HPDE6-E6E7 (cell line): ENCODE data around the gene OR4C3.
"Not testable (repeated sequence)": the region's sequence is repeated elsewhere in the genome, so short reads cannot be mapped to it uniquely, and the experiment has no call there.

Source experiments
- DNase-seq: peaks from one replicate; pipeline ENCODE4 v3.0.0; 2011; ENCODE audit warnings: missing footprints; ENCODE audit errors: extremely low spot score

The OR4C3 gene

GRCh38 chr11:48324620-48325019 lies at the start of gene OR4C3:
OR4C3 (plus strand) TSS chr11:48324920; CDS start chr11:48325022, 102 bp downstream.
- DNase-seq: not testable (repeated sequence)

- DNase-seq: no peak
These were observed 18.8 kb upstream of the OR4C3 start, which contains the start of gene OR4S1 for GRCh38 chr11:48305923-48306322. OR4S1 (plus strand) TSS chr11:48306223; CDS start chr11:48306223, 0 bp downstream.

- DNase-seq: peak; percentile 25
These were observed 16.8 kb upstream of the OR4C3 start for GRCh38 chr11:48307760-48308386.

GRCh38 chr11:48313590-48313989 lies 11.1 kb upstream of the OR4C3 start:
- DNase-seq: not testable (repeated sequence)

- DNase-seq: not testable (repeated sequence)
These were observed 4.9 kb upstream of the OR4C3 start for GRCh38 chr11:48319813-48320212.

GRCh38 chr11:48341466-48341865 lies 16.7 kb downstream of the OR4C3 start:
- no peak for DNase-seq

- DNase-seq: not testable (repeated sequence)
These were observed 17.8 kb downstream of the OR4C3 start for GRCh38 chr11:48342505-48342904.

- not testable (repeated sequence) for DNase-seq
These were observed 21.6 kb downstream of the OR4C3 start for GRCh38 chr11:48346286-48346685.

GRCh38 chr11:48354013-48354412 lies 29.3 kb downstream of the OR4C3 start:
- DNase-seq: no peak

GRCh38 chr11:48354677-48355076 lies 30.0 kb downstream of the OR4C3 start:
- no peak for DNase-seq

GRCh38 chr11:48361289-48361688 lies 36.6 kb downstream of the OR4C3 start:
- DNase-seq: not testable (repeated sequence)

- no peak for DNase-seq
These were observed 41.6 kb downstream of the OR4C3 start, which contains the start of gene OR4C5 for GRCh38 chr11:48366365-48366764. OR4C5 (minus strand) TSS chr11:48366465; CDS start chr11:48366465, 0 bp downstream.
